B cell (primary cell): ENCODE data around the gene PSMG4. TPM values are rescaled to one million over a fixed set of nuclear protein-coding genes. Genes with fewer than 3 reads are reported as not detected.

Source experiments
- ATAC-seq: fragments of 200-7000 bp; cut with Tn5 transposase; one replicate; pipeline ENCODE4 v1.10.0; 2021; ENCODE audit warnings: low read depth, mild to moderate bottlenecking, moderate number of reproducible peaks, moderate library complexity
- CTCF ChIA-PET: fragments of 350-600 bp; sonication (Branson Sonifier 250); formaldehyde crosslinking; loops from one replicate; lab custom pipeline; 2021; ENCODE audit warnings: antibody characterized with exemption, inconsistent platforms; lab: Charles Lee
- POLR2A ChIA-PET: fragments of 350-600 bp; sonication (Branson Sonifier 250); formaldehyde crosslinking; loops from one replicate; lab custom pipeline; 2021; ENCODE audit warnings: antibody characterized with exemption; lab: Charles Lee
- DNase-seq: peaks from one replicate; pipeline ENCODE4 v3.0.0; 2013
- H2AFZ ChIP-seq: 2 replicates; pipeline ENCODE4 v1.6.1; 2012; ENCODE audit warnings: mild to moderate bottlenecking, low read depth, low read length; ENCODE audit not compliant: insufficient read depth, poor library complexity, severe bottlenecking
- H3K27ac ChIP-seq, 2 donors: 1 replicate in 1 of 2; 2 replicates in 1 of 2; pipeline ENCODE4 v1.5.1; 2012 to 2013; ENCODE audit warnings: low read length in 2 of 2, mild to moderate bottlenecking in 2 of 2, moderate library complexity in 1 of 2
- H3K27me3 ChIP-seq, 4 experiments: fragments of 200-600 bp in 1 of 4; sonication (generic) in 1 of 4; replicated peaks in 1 of 4; 1 replicate in 2 of 4; 2 replicates in 2 of 4; pipeline versions ENCODE4 v1.6.1 to v1.7.0; 2013 to 2016; ENCODE audit warnings: low read length in 3 of 4, mild to moderate bottlenecking in 2 of 4, mixed read lengths in 1 of 4, moderate library complexity in 1 of 4; ENCODE audit not compliant: insufficient read depth in 4 of 4, control insufficient read depth in 3 of 4; ENCODE audit errors: control extremely low read depth in 1 of 4
- H3K36me3 ChIP-seq, 2 experiments: replicated peaks in 1 of 2; 1 replicate in 1 of 2; 2 replicates in 1 of 2; pipeline versions ENCODE4 v1.6.1 to v1.7.1; 2013; ENCODE audit warnings: low read length in 1 of 2; ENCODE audit not compliant: insufficient read depth in 2 of 2, control insufficient read depth in 1 of 2; ENCODE audit errors: control extremely low read depth in 1 of 2, extremely low read depth in 1 of 2
- H3K4me1 ChIP-seq, 2 donors: fragments of 200-600 bp in 1 of 2; sonication (generic) in 1 of 2; 1 replicate in 1 of 2; 2 replicates in 1 of 2; pipeline versions ENCODE4 v1.5.1 to v1.6.1; 2013 to 2017; ENCODE audit warnings: low read length in 2 of 2; ENCODE audit not compliant: control insufficient read depth in 2 of 2, insufficient read depth in 2 of 2
- H3K4me2 ChIP-seq: replicated peaks from 2 replicates; pipeline ENCODE3; 2012; ENCODE audit warnings: mild to moderate bottlenecking, low read depth, low read length; ENCODE audit not compliant: poor library complexity, severe bottlenecking
- H3K4me3 ChIP-seq, 5 experiments: fragments of 200-600 bp in 1 of 5; sonication (generic) in 1 of 5; 1 replicate in 3 of 5; 2 replicates in 2 of 5; pipeline versions ENCODE4 v1.5.1 to v1.7.0; 2011 to 2016; ENCODE audit warnings: low read length in 4 of 5, mild to moderate bottlenecking in 4 of 5, low read depth in 2 of 5, control low read depth in 1 of 5, moderate library complexity in 1 of 5; ENCODE audit not compliant: insufficient read depth in 1 of 5; ENCODE audit errors: control extremely low read depth in 1 of 5, extremely low read depth in 1 of 5
- H3K79me2 ChIP-seq: fragments of 200-600 bp; sonication (generic); one replicate; pipeline ENCODE4 v1.6.0; 2016; ENCODE audit warnings: low read length; ENCODE audit not compliant: control insufficient read depth, insufficient read depth
- H3K9ac ChIP-seq: fragments of 200-600 bp; sonication (generic); 2 replicates; pipeline ENCODE4 v1.6.1; 2017; ENCODE audit warnings: mild to moderate bottlenecking, low read length, moderate library complexity
- H3K9me3 ChIP-seq, 3 donors: one replicate each; pipeline versions ENCODE4 v1.6.1 to v1.7.1; 2013; ENCODE audit warnings: low read length in 2 of 3; ENCODE audit not compliant: control insufficient read depth in 2 of 3, insufficient read depth in 1 of 3; ENCODE audit errors: control extremely low read depth in 1 of 3
- H4K20me1 ChIP-seq: 2 replicates; pipeline ENCODE4 v1.6.0; 2012; ENCODE audit warnings: mild to moderate bottlenecking, low read length; ENCODE audit not compliant: insufficient read depth, control insufficient read depth, poor library complexity, severe bottlenecking
- H3K27ac Mint-ChIP-seq: one replicate; pipeline ENCODE4 v1.8.0; 2021; ENCODE audit warnings: mixed read lengths
- H3K27me3 Mint-ChIP-seq: one replicate; pipeline ENCODE4 v1.8.0; 2021; ENCODE audit warnings: mixed read lengths
- H3K4me1 Mint-ChIP-seq: one replicate; pipeline ENCODE4 v1.8.0; 2021; ENCODE audit warnings: mixed read lengths
- H3K4me3 Mint-ChIP-seq: one replicate; pipeline ENCODE4 v1.8.0; 2021; ENCODE audit warnings: mixed read lengths
- H3K9me3 Mint-ChIP-seq: one replicate; pipeline ENCODE4 v1.8.0; 2022; ENCODE audit warnings: mixed read lengths; ENCODE audit not compliant: insufficient read depth
- EZH2 ChIP-seq: IDR thresholded peaks from 2 replicates; pipeline ENCODE4 v1.6.1; 2012; ENCODE audit warnings: borderline replicate concordance, low read depth, mild to moderate bottlenecking, moderate library complexity, low read length; ENCODE audit not compliant: insufficient read depth, poor library complexity, severe bottlenecking
- WGBS: methylation state at CpG from one replicate; pipeline ENCODE4 v1.1.5; 2013; ENCODE audit warnings: missing lambda C conversion rate; ENCODE audit not compliant: insufficient coverage; 5-methylcytosine and 5-hydroxymethylcytosine counted together
- intact Hi-C: fragments of 100-400 bp; cut with micrococcal nuclease; formaldehyde crosslinking; loops from one replicate; pipeline ENCODE4 v1.10.0; 2022
- polyA plus RNA-seq: library from polyadenylated mRNA; depleted of rRNA; stranded (reverse); fragments of >200 nt; gene quantifications from 2 replicates; pipeline ENCODE4 v1.2.3, GENCODE V29; 2012
- total RNA-seq, 2 donors: library from RNA; stranded (reverse); fragments of 120-200 nt in 1 of 2; gene quantifications; 1 replicate in 1 of 2; 2 replicates in 1 of 2; pipeline versions ENCODE4 v1.2.3 to v1.2.4, GENCODE V29; 2013 to 2022
- TF ChIP-seq, protein P1 (sequence below): fragments of 200-600 bp; IDR thresholded peaks from one replicate; pipeline ENCODE4 v1.8.0; 2022; ENCODE audit warnings: antibody characterized with exemption, mild to moderate bottlenecking

The PSMG4 gene
- total and polyA plus RNA-seq, 2 donors (not counting 1 experiment from before 2014, with no cell fraction given): 31.9 to 42.4 TPM

DNA sequence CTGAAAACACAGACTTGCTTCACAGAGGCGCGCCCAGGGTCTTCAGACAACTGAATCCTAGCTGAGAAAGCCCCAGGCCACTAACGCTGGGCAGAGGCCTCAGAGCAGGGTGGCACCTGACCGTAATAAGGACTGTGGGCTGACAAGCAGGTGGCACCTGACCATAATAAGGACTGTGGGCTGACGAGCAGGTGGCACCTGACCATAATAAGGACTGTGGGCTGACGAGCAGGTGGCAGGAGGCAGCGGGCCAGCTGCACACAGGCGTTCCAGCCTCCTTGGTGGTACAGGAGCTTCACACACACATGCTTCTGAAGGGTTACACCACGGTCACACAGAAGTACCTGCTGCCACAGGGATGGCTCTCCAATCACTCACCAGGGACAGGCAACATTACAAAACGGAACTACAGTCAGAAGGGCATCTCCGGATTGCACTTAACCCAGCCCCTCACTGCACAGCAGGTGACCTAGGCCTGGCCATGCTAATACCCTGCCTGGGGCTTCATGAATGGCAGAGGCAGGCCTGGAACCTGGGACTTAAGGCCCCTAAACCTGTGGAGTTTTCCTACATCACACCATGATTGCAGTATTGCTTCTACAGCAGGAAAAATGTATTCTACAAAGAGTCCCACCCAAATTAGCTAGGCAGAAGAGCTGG, 50.8 kb downstream of the PSMG4 start:
- no peaks in the 10 kb centered on the region for H3K4me1 Mint-ChIP-seq
- no peaks in the 10 kb centered on the region for H3K36me3 ChIP-seq
- no peak overlapping the region for H3K4me3 Mint-ChIP-seq
- no peaks in the 10 kb centered on the region for H3K4me1 ChIP-seq
- TF ChIP-seq, protein P1, sequence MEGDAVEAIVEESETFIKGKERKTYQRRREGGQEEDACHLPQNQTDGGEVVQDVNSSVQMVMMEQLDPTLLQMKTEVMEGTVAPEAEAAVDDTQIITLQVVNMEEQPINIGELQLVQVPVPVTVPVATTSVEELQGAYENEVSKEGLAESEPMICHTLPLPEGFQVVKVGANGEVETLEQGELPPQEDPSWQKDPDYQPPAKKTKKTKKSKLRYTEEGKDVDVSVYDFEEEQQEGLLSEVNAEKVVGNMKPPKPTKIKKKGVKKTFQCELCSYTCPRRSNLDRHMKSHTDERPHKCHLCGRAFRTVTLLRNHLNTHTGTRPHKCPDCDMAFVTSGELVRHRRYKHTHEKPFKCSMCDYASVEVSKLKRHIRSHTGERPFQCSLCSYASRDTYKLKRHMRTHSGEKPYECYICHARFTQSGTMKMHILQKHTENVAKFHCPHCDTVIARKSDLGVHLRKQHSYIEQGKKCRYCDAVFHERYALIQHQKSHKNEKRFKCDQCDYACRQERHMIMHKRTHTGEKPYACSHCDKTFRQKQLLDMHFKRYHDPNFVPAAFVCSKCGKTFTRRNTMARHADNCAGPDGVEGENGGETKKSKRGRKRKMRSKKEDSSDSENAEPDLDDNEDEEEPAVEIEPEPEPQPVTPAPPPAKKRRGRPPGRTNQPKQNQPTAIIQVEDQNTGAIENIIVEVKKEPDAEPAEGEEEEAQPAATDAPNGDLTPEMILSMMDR: no peak
- no peak for TF ChIP-seq EZH2
- intact Hi-C loops: no loop called here
- POLR2A ChIA-PET: no interaction called here
- CTCF ChIA-PET: no interaction called here
- H3K27me3 Mint-ChIP-seq: peaks cover 21% of the 10 kb centered on the region
- H4K20me1 ChIP-seq: no peaks in the 10 kb centered on the region
- H3K9me3 ChIP-seq: peaks cover 0 to 10% (median 0%) of the 10 kb centered on the region in 3 donors
- 69% methylated on average over 11 of the region's 11 CpGs for WGBS
- peaks cover 0 to 10% (median 0%) of the 10 kb centered on the region in 4 experiments for H3K27me3 ChIP-seq
- DNase-seq (no peak), ATAC-seq (no peak)
- no peaks in the 10 kb centered on the region for H3K9me3 Mint-ChIP-seq
- no peak overlapping the region for H3K27ac ChIP-seq
- no peaks in the 10 kb centered on the region for H3K79me2 ChIP-seq
- H3K4me2 ChIP-seq: no peak overlapping the region
- H3K27ac Mint-ChIP-seq: no peak overlapping the region
- H2AFZ ChIP-seq: no peak overlapping the region
- H3K4me3 ChIP-seq: no peak overlapping the region
- no peak overlapping the region for H3K9ac ChIP-seq

DNA sequence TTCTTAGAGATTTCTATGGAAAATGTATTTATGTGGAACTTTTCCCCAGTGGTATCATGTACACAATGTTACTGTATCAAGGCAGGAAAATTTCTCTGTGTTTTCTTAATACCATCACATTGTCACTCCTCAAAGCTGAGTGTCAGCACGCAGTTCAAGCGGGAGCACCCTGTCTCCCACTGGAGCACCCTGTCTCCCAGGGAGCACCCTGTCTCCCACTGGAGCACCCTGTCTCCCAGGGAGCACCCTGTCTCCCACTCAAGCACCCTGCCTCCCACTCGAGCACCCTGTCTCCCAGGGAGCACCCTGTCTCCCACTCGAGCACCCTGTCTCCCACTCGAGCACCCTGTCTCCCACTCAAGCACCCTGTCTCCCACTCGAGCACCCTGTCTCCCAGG, 51.3 kb downstream of the PSMG4 start:
- Mint-ChIP-seq H3K4me1 (no peaks in the 10 kb centered on the region), H3K27me3 (peaks cover 17% of the 10 kb centered on the region), H3K27ac (no peak overlapping the region), H3K4me3 (no peak overlapping the region), H3K9me3 (no peaks in the 10 kb centered on the region)
- no peaks in the 10 kb centered on the region for H4K20me1 ChIP-seq
- no peak for DNase-seq
- TF ChIP-seq EZH2: no peak
- TF ChIP-seq, protein P1: no peak
- no peak overlapping the region for H3K27ac ChIP-seq
- ChIA-PET POLR2A (no interaction called here), CTCF (no interaction called here)
- H2AFZ ChIP-seq: no peak overlapping the region
- ATAC-seq: no peak
- H3K36me3 ChIP-seq: no peaks in the 10 kb centered on the region
- intact Hi-C loops: no loop called here
- H3K9ac ChIP-seq: no peak overlapping the region
- H3K27me3 ChIP-seq: peaks cover 0 to 7% (median 0%) of the 10 kb centered on the region in 4 experiments
- H3K4me1 ChIP-seq: no peaks in the 10 kb centered on the region
- no peaks in the 10 kb centered on the region for H3K79me2 ChIP-seq
- 83% methylated on average over 5 of the region's 6 CpGs for WGBS
- H3K4me3 ChIP-seq: no peak overlapping the region
- no peak overlapping the region for H3K4me2 ChIP-seq
- H3K9me3 ChIP-seq: peaks cover 0 to 6% (median 0%) of the 10 kb centered on the region in 3 donors
